Activated CD4-positive, alpha-beta T cell treated with anti-CD3 and anti-CD28 coated beads for 1 hour (primary cell): ENCODE measurements around the gene GABRA4.

Source experiments
- DNase-seq: peaks from one replicate; pipeline ENCODE4 v3.0.0-alpha.2; 2020

The GABRA4 gene

DNA sequence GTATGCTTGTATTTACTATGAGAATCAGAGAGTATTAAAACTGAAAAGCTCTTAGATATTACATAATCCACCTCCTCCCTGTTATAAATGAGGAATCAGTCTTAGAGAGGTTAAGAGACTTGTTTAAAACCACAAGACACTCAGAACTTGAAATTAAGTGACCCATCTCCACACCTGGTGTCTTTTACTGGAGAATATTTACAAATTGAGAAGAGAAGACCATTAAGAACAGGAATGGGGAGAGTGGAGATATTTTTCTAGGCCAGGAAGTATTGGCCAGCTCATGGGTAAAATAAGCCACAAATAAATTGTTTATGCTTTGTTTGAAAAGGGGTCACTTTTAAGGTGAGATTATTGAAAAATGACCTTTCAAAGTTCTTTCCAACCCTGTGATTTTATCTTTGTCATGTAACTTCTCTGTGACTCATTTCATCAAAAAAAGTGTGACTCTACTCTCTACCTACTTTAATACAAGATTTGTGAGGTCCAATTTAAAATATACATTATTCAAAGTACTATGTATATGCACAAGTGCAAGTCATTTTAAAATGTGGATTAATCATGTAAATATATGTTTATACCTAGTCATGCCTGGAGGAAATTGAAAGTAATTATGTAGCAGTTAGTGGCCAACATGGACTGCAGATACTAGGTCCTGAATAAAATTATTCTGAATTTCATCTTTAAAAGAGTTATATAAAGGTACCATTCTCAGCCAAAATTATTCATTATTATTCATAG, 68.4 kb downstream of the GABRA4 start:
- DNase-seq: no peak

- DNase-seq: no peak
Observed at GRCh38 chr4:46922205-46922604, 71.2 kb downstream of the GABRA4 start.

DNA sequence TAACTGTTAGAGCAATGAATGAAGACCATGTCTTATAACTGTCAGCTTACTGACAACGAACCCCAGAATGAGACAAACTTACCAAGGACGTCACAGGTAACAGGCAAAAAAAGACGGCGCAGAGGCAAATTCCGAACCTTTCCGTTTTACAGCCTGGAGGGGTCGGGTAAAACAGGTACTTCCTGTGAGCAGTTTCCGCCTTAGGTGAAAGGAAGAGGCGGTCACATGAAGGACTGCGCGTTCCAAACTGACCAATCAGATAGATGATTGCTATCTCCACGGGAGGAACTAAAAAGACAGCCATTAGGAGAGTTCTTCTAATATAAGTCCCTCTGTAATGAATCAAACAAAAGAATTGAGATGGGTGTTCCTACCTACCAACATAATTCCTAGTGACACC, 84.3 kb downstream of the GABRA4 start, which contains the start of gene COX7B2:
COX7B2 (minus strand) TSS at position 168 of the 400 bp plus-strand sequence. CDS start 174,053 bp downstream, outside the sequence.
- DNase-seq: no peak

DNA sequence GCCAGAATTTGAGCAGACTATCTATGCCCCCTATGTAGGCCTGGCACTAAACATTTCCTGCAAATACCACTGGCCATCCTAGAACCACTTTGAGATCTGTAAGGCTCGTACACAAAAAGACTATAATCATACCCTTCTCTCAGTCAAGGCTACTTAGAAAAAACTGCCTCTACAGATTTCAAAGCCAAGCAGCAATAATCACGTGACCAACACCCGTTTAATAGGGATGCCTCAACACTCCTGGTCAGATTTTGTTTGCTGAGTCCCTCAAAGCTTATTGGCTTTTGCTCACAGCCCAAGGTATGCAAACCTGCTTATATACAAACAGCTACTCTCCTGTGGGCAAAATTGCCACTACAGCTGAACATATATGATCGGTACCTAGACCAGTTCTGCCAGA, 85.2 kb downstream of the GABRA4 start:
- DNase-seq: no peak

- DNase-seq: no peak
Observed at GRCh38 chr4:46900082-46900481, 93.3 kb downstream of the GABRA4 start.

DNA sequence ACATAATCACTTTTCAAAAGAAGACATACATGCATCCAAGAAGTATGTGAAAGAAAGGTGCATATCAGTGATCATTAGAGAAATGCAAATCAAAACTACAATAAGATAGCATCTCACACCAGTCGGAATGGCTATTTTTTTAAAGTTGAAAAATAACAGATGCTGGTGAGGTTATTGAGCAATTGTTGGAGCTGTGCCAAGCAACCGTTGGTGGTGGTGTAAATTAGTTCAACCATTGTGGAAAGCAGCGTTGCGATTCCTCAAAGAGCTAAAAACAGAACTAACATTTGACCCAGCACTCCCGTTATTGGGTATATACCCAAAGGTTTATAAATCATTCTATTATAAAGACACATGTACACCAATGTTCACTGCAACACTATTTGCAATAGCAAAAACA, 98.6 kb downstream of the GABRA4 start:
- DNase-seq: no peak

- DNase-seq: no peak
Observed at GRCh38 chr4:46890056-46890455, 103.3 kb downstream of the GABRA4 start.

DNA sequence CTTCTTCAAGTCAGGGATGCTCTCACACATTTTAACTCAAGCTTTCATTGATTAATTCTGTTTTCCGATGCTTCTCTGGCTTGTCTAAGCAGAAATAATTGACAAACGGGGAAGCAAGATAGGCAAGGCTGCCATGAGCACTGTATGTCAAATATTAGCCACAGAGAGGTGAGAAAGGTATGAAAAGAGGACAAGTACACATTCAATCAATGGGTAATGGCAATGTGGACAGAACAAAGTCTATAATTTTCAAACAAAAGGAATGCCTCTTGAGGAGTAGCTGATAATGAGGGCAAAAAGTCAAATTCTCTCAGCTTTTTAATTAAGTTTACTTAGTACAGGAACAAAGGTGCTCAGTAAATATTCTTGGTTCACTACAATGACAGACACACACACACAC, 104.0 kb downstream of the GABRA4 start:
- DNase-seq: no peak

DNA sequence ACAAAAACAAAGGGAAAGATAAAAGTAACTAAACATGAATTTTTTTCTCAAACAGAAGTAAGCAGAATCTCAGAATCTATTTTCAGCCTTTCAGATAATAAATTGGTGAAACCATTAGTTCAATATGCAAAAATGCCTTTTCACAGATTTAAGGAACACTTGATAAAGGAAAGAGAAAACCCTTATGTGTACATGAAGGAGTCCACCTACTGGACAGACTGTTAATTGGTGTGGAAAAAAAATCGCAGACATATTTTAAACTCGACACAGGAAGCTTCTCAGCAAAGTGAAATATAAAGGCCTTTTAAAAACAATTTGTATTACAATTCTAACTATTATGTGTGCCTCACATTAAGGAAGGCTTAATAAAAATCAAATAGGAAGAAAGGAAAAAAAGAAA, 106.7 kb downstream of the GABRA4 start:
- DNase-seq: no peak

DNA sequence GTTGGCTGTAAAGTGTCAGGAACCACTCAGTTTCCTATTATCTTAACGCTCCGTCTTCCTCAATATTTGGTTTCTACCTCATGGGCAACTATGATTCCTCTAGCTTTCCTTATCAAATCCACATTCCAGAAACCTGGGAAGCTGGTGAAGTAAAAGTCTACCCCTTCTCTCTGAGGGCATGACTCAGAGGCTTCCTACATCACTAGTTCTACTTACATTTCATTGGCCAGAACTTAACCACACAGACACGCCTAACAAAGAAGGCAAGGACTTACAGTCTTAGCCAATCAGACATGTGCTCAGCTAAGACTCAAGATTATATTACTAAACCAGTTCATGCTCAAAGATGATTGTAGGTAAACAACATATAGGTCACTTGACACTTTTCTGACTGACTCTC, 114.7 kb downstream of the GABRA4 start:
- no peak for DNase-seq

GRCh38 chr4:46874811-46875210, 118.6 kb downstream of the GABRA4 start:
- no peak for DNase-seq

DNA sequence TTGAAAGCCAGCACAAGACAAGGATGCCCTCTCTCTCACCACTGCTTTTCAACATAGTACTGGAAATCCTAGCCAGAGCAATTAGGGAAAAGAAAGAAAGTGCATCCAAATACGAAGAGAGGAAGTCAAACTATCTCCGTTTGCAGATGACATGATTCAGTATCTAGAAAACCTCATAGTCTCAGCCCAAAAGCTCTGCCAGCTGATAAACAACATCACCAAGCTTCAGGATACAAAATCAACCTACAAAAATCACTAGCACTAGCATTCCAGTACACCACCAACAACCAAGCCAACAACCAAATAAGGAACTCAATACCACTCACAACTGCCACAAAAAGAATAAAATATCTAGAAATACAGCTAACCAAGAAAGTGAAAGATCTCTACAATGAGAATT, 123.0 kb downstream of the GABRA4 start:
- DNase-seq: no peak
